HG02588 (cell line): ENCODE data around the gene SEMG2.

Experiments used
- ATAC-seq: cut with Tn5 transposase; IDR thresholded peaks from one replicate; pipeline ENCODE4 v1.9.1; 2021; ENCODE audit warnings: mild to moderate bottlenecking, moderate library complexity; ENCODE audit not compliant: unreplicated experiment

Gene SEMG2

GRCh38 chr20:45226287-45226686, 5.1 kb downstream of the SEMG2 start:
- no peak for ATAC-seq

- ATAC-seq, result no peak
Observed at GRCh38 chr20:45229264-45230056, 8.3 kb downstream of the SEMG2 start.

DNA sequence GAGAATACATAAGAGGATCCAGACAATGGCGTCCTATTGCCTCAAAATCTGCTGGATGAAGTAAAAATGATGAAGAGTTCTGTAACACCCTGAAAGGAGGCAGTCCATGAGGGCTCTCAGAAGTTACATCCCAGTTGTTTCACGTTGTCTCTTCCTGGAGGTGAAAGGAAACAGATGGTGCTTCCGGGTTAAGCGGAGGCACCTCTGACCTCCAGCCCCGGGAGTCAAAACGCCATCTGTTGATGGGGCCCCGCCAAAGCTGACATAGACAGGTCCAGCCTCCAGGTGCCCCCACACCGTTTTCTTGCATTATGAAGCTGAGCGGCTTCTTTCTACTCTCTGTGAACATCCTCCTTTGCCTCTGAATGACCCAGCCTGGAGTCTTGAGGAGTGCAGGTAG, 9.5 kb downstream of the SEMG2 start:
- no peak for ATAC-seq

GRCh38 chr20:45235995-45236394, 14.8 kb downstream of the SEMG2 start:
- ATAC-seq, result no peak

GRCh38 chr20:45238139-45238538, 17.0 kb downstream of the SEMG2 start:
- no peak for ATAC-seq

DNA sequence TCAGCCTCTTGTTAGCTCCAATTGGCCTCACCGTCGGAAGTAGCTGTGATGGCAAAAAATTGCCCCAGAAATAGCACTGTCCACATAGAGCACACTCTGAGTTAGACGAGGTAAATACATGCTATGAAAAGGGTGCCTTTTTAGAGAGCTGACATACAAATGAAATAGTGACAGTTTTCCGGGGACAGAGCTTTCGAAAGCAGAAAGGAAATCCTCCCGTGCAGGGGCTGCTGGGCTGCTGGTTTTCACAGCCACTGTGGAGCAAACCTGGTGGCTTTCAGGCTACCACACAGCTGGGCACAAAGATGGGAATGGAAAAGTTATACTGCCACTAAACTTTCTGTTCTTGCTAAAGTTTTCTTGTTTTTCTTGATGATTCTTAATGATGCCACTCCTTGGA, 24.9 kb downstream of the SEMG2 start:
- ATAC-seq, result no peak

DNA sequence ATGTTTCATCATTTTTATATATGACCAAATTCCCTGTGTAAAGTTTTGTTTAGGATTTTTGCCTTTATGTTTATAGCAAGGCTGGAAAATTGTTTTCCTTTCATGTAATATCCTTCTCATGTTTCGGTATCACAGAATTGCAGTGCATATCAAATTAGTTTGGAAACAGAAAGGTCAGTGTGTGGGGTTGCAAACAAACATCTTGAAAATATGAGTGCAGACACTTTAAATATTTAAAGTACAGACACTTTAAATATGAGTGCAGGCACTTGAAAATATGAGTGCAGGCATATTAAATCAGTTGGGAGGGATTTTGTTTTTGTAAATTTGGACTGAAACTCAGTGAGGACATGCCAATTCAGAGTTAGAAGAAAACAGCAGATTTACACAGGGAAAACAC, 26.7 kb downstream of the SEMG2 start:
- no peak for ATAC-seq

DNA sequence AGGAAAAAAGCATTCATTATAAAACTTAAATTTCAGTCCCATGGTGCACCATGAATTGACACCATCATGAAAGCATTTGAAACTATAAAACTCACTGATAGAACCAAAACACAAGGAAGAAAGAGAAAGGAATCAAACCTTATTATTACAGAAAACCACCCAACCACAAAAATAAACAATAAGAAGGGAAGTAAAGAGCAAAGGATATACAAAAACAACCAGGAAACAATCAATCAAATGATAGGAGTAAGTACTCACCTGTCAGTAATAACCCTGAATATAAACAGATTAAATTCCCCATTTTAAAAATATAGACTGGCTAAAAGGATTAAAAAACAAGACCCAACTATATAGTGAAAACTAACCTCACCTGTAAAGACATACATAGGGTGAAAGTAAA, 27.4 kb downstream of the SEMG2 start:
- no peak for ATAC-seq

- ATAC-seq, result no peak
Observed at GRCh38 chr20:45251884-45252560, 30.8 kb downstream of the SEMG2 start.

DNA sequence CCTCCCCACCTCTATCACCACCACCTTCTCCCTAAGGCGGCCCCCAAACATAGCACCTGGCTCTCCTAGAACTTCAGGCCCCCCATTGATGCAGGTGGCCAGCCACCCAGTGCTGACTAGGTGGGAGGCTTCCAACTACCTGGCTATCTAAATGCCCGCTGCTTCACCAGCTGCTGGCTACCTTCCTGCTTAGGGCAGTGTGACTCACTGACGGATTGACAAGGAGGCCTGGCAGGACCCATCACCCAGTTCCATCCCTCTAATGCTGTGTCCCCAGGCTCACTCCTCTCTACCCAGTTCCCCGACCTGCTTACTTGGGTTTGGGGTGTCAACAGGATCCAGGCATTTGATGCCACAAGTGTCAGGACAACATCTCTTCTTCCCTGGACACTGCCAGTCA, 32.1 kb downstream of the SEMG2 start:
- no peak for ATAC-seq

GRCh38 chr20:45254383-45255262, 33.5 kb downstream of the SEMG2 start, which contains the start of gene SLPI:
SLPI (minus strand) TSS chr20:45254564; CDS start chr20:45254543, 21 bp downstream.
- ATAC-seq, result no peak

- no peak for ATAC-seq
Observed at GRCh38 chr20:45257161-45257560, 36.0 kb downstream of the SEMG2 start.

DNA sequence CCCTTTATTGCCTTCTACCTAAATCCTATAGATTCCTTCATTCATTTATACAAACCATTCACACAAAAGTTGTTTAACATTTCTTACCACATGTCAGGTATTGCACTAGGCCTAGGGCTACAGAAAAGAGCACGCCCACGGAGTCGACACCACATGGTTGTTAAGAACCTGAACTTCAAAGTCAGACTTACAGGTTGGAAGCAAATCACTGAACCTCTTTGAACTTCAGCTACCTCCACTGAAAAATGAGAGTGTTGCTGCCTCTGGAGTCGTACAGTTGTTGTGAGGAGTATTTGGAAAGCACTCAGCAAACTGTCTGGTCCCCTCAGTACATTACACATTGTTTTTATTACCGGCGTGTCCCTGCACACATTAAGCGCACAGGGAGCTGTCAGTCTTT, 36.5 kb downstream of the SEMG2 start:
- no peak for ATAC-seq

GRCh38 chr20:45258259-45258658, 37.1 kb downstream of the SEMG2 start:
- ATAC-seq, result no peak

GRCh38 chr20:45258664-45259063, 37.5 kb downstream of the SEMG2 start:
- ATAC-seq, result no peak

DNA sequence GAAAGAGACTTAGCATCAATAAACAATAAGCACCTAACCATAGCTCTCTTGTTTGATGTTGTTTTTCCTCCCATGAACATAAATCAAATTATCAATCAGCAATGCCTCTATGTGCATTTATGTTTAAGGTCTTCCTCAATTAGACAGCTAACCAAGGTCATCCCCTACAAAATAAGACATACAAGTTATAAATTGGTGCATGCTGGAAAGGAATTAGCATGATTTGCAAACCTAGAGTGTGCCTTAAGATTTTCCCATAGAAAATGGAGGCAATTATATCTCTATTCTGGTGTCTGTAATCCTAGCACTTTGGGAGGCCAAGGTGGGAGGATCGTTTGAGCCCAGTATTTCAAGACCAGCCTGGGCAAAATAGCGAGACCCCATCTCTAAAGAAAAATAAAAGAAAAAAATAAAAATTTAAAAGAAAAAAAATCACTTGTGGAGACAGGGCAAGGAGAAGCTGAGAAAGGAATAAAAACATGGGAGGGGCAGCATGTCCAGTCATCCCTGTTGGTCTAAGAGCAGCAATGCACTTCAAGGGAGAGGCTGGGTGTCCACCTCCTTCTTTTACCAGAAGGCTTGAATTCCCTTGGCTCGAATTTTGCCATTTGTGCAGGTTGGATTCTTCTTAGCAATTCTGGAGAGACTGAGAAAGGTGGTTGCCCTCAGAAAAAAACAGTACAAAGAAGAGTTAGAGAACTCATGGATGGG, 42.5 kb downstream of the SEMG2 start:
- no peak for ATAC-seq

DNA sequence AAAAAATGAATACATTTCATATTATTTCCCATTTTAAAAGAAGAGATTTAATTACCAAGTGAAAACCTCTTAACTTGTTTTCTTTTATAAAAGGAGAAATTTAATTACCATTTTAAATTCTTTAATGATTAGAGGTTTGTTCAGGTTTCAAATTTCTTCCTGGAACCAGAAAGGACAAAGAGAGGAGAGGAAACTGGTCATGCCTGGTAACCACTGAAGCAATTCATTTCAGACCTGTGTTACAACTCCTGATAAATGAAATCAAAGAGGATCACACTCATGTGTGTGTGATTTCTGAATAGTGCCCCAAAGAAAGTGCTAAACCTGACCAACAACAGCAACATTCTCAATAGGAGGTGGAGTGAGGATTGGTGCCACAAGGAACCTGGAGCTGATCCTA, 45.8 kb downstream of the SEMG2 start:
- no peak for ATAC-seq

- ATAC-seq, result no peak
Observed at GRCh38 chr20:45268531-45268930, 47.4 kb downstream of the SEMG2 start.

DNA sequence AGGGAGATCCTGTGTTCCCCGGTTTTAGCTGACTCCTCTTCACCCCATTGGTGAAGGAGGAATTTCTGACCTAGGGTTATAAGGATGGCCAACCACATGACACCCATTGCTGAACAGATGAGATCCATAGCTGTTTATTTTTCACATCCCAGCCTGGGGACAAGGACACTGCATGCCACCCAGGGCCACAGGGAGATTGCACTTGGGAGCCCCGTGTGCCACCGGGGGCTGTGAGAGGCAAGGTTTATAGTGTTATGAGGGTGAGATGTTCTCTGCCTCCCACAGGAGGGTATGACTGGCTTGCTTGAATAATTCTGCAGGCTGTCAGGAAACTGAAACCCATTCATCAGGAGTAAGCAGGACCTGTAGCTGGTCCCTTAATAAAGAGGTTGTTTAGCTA, 47.9 kb downstream of the SEMG2 start:
- ATAC-seq, result no peak

DNA sequence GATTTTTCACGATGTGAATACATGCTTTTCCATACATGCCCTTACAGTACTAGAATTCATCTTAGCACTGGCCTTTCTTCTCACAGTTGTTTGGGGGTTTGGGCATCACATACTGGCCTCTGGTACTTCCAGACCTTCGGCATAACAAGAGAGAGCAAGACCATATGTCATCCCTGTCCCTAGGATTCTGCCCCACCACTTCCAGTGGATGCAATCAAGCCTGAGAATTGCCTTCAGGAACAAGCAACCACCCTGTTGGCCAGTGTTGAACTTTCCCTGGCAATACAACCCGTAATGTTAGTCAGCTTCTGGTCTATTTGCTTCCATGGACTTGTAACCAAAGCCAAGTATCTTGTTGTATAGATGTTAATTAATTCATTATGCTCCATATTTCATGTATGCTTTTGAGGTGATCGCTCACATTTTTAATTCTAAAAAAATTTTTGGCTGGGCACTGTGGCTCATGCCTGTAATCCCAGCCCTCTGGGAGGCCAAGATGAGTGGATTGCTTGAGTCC, 48.6 kb downstream of the SEMG2 start:
- ATAC-seq, result no peak
